ENCODE data around the gene TAF7L.

The TAF7L gene

DNA sequence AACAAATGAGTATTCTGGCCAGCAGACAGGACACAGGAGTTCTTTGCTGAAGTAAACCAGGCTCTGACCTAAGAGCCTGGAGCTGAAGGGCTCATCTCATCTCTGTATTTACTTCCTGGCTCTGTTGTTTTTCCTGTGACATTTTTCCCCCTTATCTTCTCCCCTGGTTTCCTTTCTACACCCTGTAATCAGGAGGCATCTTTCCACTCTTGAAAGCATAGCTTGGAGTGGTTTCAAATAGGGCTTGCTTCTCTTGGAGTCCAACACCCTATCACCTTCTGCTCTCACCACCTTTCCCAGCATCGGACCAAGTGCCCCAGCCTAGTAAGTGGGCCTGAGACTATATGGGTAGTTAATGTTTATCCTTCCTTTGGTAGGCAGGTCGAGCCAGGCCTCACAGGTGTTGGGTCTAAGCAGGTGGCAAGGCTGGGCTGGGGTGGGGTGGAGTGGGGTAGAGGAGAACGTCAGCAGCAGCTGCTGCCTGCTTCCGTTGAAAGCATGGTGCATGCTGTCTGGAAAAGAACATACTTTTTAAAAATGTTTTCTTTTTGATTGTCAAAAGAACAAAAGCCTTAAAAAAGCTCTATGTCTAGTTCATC lies 70.4 kb downstream of the TAF7L start:
- no peak for DNase-seq (ENCODE audit: low spot score)

DNA sequence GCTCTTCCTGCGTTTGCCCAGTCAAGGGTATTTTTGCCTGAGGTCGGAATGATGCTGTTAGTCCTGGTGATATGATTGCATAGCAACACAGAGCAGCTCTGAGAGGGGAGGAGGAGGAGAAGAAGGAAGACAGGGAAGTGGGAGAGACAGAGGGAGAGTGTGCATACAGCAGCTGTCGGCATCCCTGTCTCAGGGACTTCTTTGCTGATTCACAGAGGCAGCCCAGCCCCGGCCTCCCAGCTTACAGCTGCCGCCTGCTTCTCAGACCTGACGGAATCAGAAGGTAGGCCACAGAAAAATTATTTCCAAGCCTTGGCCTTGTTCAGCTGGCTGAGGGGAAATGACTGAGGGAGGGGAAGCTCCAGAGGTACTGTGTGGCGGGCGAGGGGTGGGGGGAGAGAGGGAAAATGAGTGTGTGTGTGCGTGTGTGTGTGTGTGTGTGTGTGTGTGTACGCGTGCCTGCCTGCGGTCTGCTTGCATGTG lies 71.2 kb downstream of the TAF7L start:
- DNase-seq (ENCODE audit: low spot score): no peak

DNA sequence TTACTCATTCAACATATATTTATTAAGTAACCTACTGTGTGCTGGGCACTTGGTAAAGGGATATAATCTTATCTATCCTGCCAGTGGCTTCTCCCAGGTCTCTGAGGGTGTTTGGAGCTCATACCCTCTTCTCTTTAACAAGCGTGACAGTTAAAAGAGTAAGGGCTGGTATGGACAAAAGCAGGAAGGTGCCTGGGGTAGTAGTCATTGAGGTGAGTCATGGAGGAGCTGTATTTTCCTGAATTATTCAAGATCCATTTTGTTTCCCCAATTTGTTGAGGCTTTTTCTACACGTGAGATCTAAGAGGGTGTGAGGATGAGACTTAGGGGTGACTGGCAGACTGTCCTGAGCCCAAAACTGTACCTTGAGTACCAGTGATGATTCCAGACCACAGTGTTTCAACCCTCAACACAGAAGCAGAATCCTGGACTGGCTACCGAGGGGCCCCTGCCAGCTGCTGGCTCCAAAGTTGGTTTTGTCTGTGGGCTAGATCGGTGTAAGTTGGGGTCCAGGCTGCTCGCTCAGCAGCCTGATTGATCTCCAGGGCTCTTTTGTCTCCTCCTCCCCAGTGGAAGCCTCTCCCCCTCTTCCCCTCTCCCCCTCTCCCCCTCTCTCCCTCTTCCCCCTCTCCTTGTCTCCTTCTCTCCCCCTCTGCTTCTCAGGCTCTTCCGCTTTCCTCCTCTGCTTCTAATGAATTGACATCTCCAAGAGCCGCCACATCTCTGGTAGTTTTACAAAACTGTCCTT lies 71.8 kb downstream of the TAF7L start, which contains the start of gene DRP2:
Gene DRP2 (plus strand): TSS at position 671 of the 748 bp plus-strand sequence. CDS start 11,862 bp downstream, outside the sequence.
- peak; percentile 18 for DNase-seq (ENCODE audit: low spot score)

Measured in RKO (cell line).